Right atrium auricular region (tissue), 2 donors: ENCODE results near the gene HSD3B1. TPM values are rescaled to one million over a fixed set of nuclear protein-coding genes. Genes with fewer than 3 reads are reported as not detected.

Experiments used
- DNase-seq: peaks from one replicate; pipeline ENCODE4 v3.0.0-alpha.2; 2019; ENCODE audit warnings: low spot score
- H3K27ac ChIP-seq, 2 donors: fragments of 200-600 bp; sonication (generic); 1 replicate in 1 of 2; 2 replicates in 1 of 2; pipeline ENCODE4 v1.5.1; 2016 to 2019
- H3K27me3 ChIP-seq, 2 donors: fragments of 200-600 bp; sonication (generic); one replicate each; pipeline versions ENCODE4 v1.5.1 to v1.6.0; 2017 to 2019
- H3K36me3 ChIP-seq: fragments of 200-600 bp; sonication (generic); one replicate; pipeline ENCODE4 v1.5.1; 2016
- H3K4me1 ChIP-seq, 2 donors: fragments of 200-600 bp; sonication (generic); one replicate each; pipeline versions ENCODE4 v1.5.1 to v1.6.0; 2017 to 2019
- H3K4me3 ChIP-seq, 2 donors: fragments of 200-600 bp; sonication (generic); 1 replicate in 1 of 2; 2 replicates in 1 of 2; pipeline ENCODE4 v1.5.1; 2017 to 2019; ENCODE audit warnings: mild to moderate bottlenecking in 1 of 2, moderate library complexity in 1 of 2
- H3K9me3 ChIP-seq, 2 donors: fragments of 200-600 bp; sonication (generic); one replicate each; pipeline ENCODE4 v1.5.1; 2019
- total RNA-seq, 2 donors: library from RNA; depleted of rRNA; stranded (reverse); fragments of >200 nt; gene quantifications; one replicate each; pipeline ENCODE4 v1.1.0, GENCODE V29; 2016
- TF ChIP-seq, protein P1 (sequence below), 2 donors: fragments of 200-600 bp; sonication (generic); IDR thresholded peaks; one replicate each; pipeline ENCODE4 v1.5.1; 2019; ENCODE audit warnings: antibody characterized with exemption in 2 of 2

HSD3B1 gene
- total RNA-seq, 2 donors from 2014 or later = not detected

GRCh38 chr1:119472080-119472818 is 34.8 kb upstream of the HSD3B1 start:
- Histone ChIP-seq H3K4me1 (no peaks in the 10 kb centered on the region), H3K9me3 (no peaks in the 10 kb centered on the region), H3K27me3 (no peaks in the 10 kb centered on the region), H3K4me3 (no peak overlapping the region), H3K27ac (no peak overlapping the region), H3K36me3 (no peaks in the 10 kb centered on the region)
- no peak for DNase-seq
- TF ChIP-seq, protein P1, sequence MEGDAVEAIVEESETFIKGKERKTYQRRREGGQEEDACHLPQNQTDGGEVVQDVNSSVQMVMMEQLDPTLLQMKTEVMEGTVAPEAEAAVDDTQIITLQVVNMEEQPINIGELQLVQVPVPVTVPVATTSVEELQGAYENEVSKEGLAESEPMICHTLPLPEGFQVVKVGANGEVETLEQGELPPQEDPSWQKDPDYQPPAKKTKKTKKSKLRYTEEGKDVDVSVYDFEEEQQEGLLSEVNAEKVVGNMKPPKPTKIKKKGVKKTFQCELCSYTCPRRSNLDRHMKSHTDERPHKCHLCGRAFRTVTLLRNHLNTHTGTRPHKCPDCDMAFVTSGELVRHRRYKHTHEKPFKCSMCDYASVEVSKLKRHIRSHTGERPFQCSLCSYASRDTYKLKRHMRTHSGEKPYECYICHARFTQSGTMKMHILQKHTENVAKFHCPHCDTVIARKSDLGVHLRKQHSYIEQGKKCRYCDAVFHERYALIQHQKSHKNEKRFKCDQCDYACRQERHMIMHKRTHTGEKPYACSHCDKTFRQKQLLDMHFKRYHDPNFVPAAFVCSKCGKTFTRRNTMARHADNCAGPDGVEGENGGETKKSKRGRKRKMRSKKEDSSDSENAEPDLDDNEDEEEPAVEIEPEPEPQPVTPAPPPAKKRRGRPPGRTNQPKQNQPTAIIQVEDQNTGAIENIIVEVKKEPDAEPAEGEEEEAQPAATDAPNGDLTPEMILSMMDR (IDR thresholded peaks at IDR 0.05) = no peak

DNA sequence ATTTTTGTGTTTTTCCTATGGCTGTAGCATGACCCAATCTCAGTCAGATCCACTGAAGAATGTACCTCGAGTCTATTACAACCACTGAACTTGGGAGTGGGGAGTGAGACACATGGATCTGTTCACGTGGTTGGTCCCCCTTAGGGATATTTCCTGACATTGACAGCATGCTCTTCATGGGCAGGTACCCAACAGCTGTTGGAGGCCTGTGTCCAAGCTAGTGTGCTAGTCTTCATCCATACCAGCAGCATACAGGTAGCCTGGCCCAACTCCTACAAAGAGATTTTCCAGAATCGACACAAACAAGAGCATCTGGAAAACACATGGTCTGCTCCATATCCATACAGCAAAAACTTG is 34.2 kb upstream of the HSD3B1 start:
- Histone ChIP-seq H3K9me3 (no peaks in the 10 kb centered on the region), H3K27me3 (no peaks in the 10 kb centered on the region), H3K27ac (no peak overlapping the region), H3K4me1 (no peaks in the 10 kb centered on the region), H3K36me3 (no peaks in the 10 kb centered on the region), H3K4me3 (no peak overlapping the region)
- TF ChIP-seq, protein P1 (IDR thresholded peaks at IDR 0.05) = no peak
- no peak for DNase-seq

DNA sequence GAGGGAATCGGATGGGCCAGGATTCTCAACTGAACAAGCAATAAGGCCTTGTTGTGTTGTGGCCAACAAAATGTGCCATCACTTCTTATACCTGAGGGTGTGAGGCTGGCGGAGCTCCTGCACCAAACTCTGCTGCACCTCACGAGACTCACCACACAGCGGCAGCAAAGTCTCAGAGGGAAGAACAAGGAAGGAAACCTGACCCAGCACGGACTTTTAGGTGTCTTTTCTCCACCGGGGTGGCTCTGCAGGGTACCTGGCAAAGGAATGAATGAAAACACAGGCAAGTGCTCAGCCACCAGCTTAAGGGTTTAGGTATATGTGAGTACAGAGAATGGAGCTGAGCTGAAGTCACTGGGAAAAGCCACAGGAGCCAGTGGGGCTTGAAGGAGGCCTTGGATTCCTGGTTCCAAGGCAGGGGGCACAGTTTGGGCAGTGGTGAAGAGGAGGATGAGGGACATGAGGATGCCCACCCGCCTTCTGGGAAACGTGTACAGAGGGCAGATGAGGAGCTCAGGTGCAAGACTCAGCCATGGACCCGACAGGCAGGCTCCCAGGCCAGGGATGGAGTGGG is 31.1 kb upstream of the HSD3B1 start:
- Histone ChIP-seq H3K4me1 (no peaks in the 10 kb centered on the region), H3K9me3 (no peaks in the 10 kb centered on the region), H3K27me3 (no peaks in the 10 kb centered on the region), H3K4me3 (no peak overlapping the region), H3K36me3 (no peaks in the 10 kb centered on the region), H3K27ac (no peak overlapping the region)
- DNase-seq = no peak
- TF ChIP-seq, protein P1 (IDR thresholded peaks at IDR 0.05) = peak; percentile 10 to 64

DNA sequence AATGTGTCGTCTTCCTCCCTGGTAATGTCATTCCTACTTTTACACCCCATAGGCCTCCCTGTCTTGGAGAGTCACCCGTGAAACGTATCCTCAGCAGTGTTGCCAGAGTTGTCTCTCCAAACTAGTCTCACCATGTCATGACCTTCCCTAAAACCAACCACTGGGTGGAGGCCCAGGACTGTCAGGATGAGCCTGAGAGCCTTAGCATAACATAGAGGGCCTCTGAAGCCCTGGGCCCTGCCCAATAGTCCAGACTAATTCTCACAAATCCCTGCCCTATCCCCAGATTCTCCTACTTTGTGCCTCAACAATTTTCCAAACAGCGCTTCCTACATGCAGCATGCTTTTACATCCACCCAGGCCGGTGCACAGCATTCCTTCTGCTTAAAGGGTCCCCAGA is 29.3 kb upstream of the HSD3B1 start:
- H3K9me3 ChIP-seq = no peaks in the 10 kb centered on the region
- no peaks in the 10 kb centered on the region for H3K36me3 ChIP-seq
- H3K27ac ChIP-seq = no peak overlapping the region
- no peaks in the 10 kb centered on the region for H3K4me1 ChIP-seq
- no peaks in the 10 kb centered on the region for H3K27me3 ChIP-seq
- H3K4me3 ChIP-seq = no peak overlapping the region
- no peak for DNase-seq
- TF ChIP-seq, protein P1 (IDR thresholded peaks at IDR 0.05) = no peak

GRCh38 chr1:119480175-119480574 is 26.8 kb upstream of the HSD3B1 start:
- no peaks in the 10 kb centered on the region for H3K27me3 ChIP-seq
- no peaks in the 10 kb centered on the region for H3K9me3 ChIP-seq
- H3K36me3 ChIP-seq = no peaks in the 10 kb centered on the region
- no peaks in the 10 kb centered on the region for H3K4me1 ChIP-seq
- TF ChIP-seq, protein P1 (IDR thresholded peaks at IDR 0.05) = no peak
- H3K27ac ChIP-seq = no peak overlapping the region
- DNase-seq = no peak
- H3K4me3 ChIP-seq = no peak overlapping the region

- no peak overlapping the region for H3K4me3 ChIP-seq
- no peak for DNase-seq
- no peaks in the 10 kb centered on the region for H3K4me1 ChIP-seq
Observed at GRCh38 chr1:119481951-119482350, 25.1 kb upstream of the HSD3B1 start.

More at GRCh38 chr1:119481951-119482350, 25.1 kb upstream of the HSD3B1 start:
- H3K27ac ChIP-seq = no peak overlapping the region
- no peaks in the 10 kb centered on the region for H3K36me3 ChIP-seq
- TF ChIP-seq, protein P1 (IDR thresholded peaks at IDR 0.05) = no peak
- H3K9me3 ChIP-seq = no peaks in the 10 kb centered on the region
- H3K27me3 ChIP-seq = no peaks in the 10 kb centered on the region
